Spleen (tissue), 7 donors: ENCODE results near the gene ABCG2.

Experiments
- POLR2A ChIP-seq, 3 donors: fragments of 450-650 bp; IDR thresholded peaks; one replicate each; pipeline ENCODE4 v1.5.1; 2017; ENCODE audit warnings: antibody characterized with exemption in 3 of 3, mild to moderate bottlenecking in 1 of 3
- TF ChIP-seq, protein P1 (sequence below), 11 experiments: fragments of 200-600 bp in 7 of 11; fragments of 450-650 bp in 4 of 11; sonication (generic) in 4 of 11; IDR thresholded peaks in 8 of 11; conservative IDR thresholded peaks in 3 of 11; 1 replicate in 7 of 11; 2 replicates in 4 of 11; pipeline versions ENCODE4 v1.4.0 to v1.8.0; 2016 to 2021; ENCODE audit warnings: antibody characterized with exemption in 11 of 11, inconsistent platforms in 4 of 11, mild to moderate bottlenecking in 1 of 11
- donor health status: DM: no; HTN: no; CAD: no; lungs with moderate emphysema.
- donor health status: DM: no; HTN: no; CAD: no.
- donor health status: DM: no; HTN: no; CAD: no.

DNA sequence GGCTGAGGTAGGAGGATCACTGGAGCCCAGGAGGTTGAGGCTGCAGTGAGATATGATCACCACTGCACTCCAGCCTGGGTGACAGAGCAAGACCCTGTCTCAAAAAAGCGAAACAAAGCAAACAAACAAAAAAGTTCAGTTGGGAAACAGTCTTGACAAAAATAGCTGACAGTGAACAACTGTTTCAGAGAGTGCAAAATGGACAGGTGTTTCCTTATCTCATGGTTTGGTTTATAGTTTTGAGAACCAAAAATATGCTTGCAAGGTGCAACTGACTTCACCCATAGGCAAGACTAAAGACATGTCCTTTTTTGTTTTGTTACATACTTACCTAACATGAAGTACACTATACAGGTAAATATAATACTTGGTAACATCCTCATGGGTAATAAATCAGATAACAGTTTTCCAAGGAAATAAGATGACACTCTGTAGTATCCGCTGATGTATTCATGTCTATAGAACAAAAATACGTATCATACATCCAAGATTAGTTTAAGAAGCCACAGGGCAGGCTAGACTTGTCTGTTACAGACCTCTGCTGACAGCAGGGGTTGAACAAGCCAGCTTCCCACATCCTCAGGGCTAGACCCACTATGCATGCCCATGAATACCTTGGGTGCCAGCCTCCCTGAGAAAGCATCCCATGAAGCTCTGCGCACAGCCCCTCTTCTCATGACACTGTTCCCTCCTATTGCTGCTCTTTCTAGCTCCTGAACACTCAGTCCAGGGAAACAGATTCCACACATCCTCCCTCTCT, 59.3 kb downstream of the ABCG2 start:
- TF ChIP-seq, protein P1, sequence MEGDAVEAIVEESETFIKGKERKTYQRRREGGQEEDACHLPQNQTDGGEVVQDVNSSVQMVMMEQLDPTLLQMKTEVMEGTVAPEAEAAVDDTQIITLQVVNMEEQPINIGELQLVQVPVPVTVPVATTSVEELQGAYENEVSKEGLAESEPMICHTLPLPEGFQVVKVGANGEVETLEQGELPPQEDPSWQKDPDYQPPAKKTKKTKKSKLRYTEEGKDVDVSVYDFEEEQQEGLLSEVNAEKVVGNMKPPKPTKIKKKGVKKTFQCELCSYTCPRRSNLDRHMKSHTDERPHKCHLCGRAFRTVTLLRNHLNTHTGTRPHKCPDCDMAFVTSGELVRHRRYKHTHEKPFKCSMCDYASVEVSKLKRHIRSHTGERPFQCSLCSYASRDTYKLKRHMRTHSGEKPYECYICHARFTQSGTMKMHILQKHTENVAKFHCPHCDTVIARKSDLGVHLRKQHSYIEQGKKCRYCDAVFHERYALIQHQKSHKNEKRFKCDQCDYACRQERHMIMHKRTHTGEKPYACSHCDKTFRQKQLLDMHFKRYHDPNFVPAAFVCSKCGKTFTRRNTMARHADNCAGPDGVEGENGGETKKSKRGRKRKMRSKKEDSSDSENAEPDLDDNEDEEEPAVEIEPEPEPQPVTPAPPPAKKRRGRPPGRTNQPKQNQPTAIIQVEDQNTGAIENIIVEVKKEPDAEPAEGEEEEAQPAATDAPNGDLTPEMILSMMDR (IDR thresholded peaks at IDR 0.05 in 8 of 11, conservative IDR thresholded peaks at IDR 0.05 in 3 of 11), result no peak
- TF ChIP-seq POLR2A (IDR thresholded peaks at IDR 0.05), result no peak
